Brain microvascular endothelial cell (primary cell): ENCODE measurements around the gene DYNC1I2.

ENCODE experiments used
- DNase-seq: peaks from one replicate; pipeline ENCODE4 v3.0.0-alpha.2; 2020
- H3K27ac ChIP-seq: fragments of 250-450 bp; sonication (Bioruptor Pico); 2 replicates; pipeline ENCODE4 v1.5.1; 2020; ENCODE audit warnings: mild to moderate bottlenecking, moderate library complexity
- H3K27me3 ChIP-seq: fragments of 250-450 bp; sonication (Bioruptor Pico); replicated peaks from 2 replicates; pipeline ENCODE4 v1.5.1; 2020; ENCODE audit warnings: mild to moderate bottlenecking
- H3K36me3 ChIP-seq: fragments of 250-450 bp; sonication (Bioruptor Pico); replicated peaks from 2 replicates; pipeline ENCODE4 v1.5.1; 2020; ENCODE audit warnings: mild to moderate bottlenecking
- H3K4me3 ChIP-seq: 2 replicates; pipeline ENCODE4 v1.5.1; 2011; ENCODE audit warnings: low read depth, mild to moderate bottlenecking, control low read depth, low read length, moderate library complexity
- CTCF ChIP-seq: IDR thresholded peaks from 2 replicates; pipeline ENCODE4 v1.5.1; 2011; ENCODE audit warnings: low read depth, mild to moderate bottlenecking, moderate library complexity, low read length, control low read depth, inconsistent platforms; ENCODE audit errors: missing control alignments
- in situ Hi-C: cut with HindIII; loops from 2 replicates; pipeline ENCODE4 v1.10.0; 2017; ENCODE audit warnings: low sequenced_read_pairs, low pct_ligation_motif_present

DYNC1I2 gene

GRCh38 chr2:171678619-171679018 lies 8.7 kb upstream of the DYNC1I2 start:
- in situ Hi-C loops = no loop called here
- H3K27me3 ChIP-seq = no peaks in the 10 kb centered on the region

DNA sequence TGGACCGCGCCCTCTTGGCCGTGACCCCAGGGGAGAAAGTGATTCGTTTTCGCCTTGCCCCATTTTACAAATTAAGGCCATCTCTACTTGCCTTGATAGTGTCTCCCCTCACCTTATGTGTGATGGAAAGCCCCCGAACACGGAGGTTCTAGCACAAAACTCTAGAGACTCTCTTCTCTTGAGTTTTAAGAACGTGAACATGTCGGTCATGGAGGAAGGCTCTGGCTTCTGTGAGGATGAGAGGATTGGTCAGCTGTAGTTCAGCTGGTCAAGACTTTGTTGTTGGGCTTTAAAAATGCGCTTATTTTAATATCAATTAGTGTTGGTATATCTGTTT lies 828 bp downstream of the DYNC1I2 start:
- TF ChIP-seq CTCF = no peak
- in situ Hi-C loops = no loop called here
- Histone ChIP-seq H3K36me3 (peaks cover 4% of the 10 kb centered on the region), H3K4me3 (peak overlapping the region; percentile 78), H3K27ac (peak overlapping the region; percentile 90), H3K27me3 (no peaks in the 10 kb centered on the region)
- no peak for DNase-seq

More at GRCh38 chr2:171678619-171679018, 8.7 kb upstream of the DYNC1I2 start:
- TF ChIP-seq CTCF = no peak
- no peak overlapping the region for H3K4me3 ChIP-seq
- no peak for DNase-seq
- H3K27ac ChIP-seq = no peak overlapping the region
- H3K36me3 ChIP-seq = no peaks in the 10 kb centered on the region

- H3K27me3 ChIP-seq = no peaks in the 10 kb centered on the region
- H3K36me3 ChIP-seq = peaks cover 23% of the 10 kb centered on the region
- no peak overlapping the region for H3K4me3 ChIP-seq
- no peak overlapping the region for H3K27ac ChIP-seq
- DNase-seq = no peak
- no peak for TF ChIP-seq CTCF
- in situ Hi-C loops = no loop called here
Measured at GRCh38 chr2:171692331-171692730, 5.1 kb downstream of the DYNC1I2 start.

GRCh38 chr2:171702781-171703556 lies 15.7 kb downstream of the DYNC1I2 start:
- H3K4me3 ChIP-seq = no peak overlapping the region
- no peak overlapping the region for H3K27ac ChIP-seq
- in situ Hi-C loops = no loop called here
- peak; percentile 11 for DNase-seq
- no peaks in the 10 kb centered on the region for H3K27me3 ChIP-seq
- TF ChIP-seq CTCF = no peak
- H3K36me3 ChIP-seq = peaks cover 13% of the 10 kb centered on the region

GRCh38 chr2:171703574-171704347 lies 16.5 kb downstream of the DYNC1I2 start:
- in situ Hi-C loops = no loop called here
- Histone ChIP-seq H3K27me3 (no peaks in the 10 kb centered on the region), H3K36me3 (peaks cover 10% of the 10 kb centered on the region), H3K4me3 (no peak overlapping the region), H3K27ac (no peak overlapping the region)
- DNase-seq = peak; percentile 29
- peak; percentile 57 for TF ChIP-seq CTCF
